M059J (cell line): ENCODE measurements around the gene PAX7. TPM values are rescaled to one million over a fixed set of nuclear protein-coding genes. Genes with fewer than 3 reads are reported as not detected.

ENCODE experiments used
- DNase-seq: peaks from one replicate; pipeline ENCODE4 v3.0.0-alpha.2; 2012; ENCODE audit warnings: low read depth
- total RNA-seq: library from RNA; depleted of rRNA; stranded (reverse); fragments of >200 nt; shearing (Covaris generic); gene quantifications from 2 replicates; pipeline ENCODE4 v1.2.3, GENCODE V29; 2014

Gene PAX7
- total RNA-seq, 1 experiment from 2014 or later, result not detected

- no peak for DNase-seq
Measured at GRCh38 chr1:18640228-18641004, 9.8 kb downstream of the PAX7 start.

GRCh38 chr1:18641005-18641941 is 10.6 kb downstream of the PAX7 start:
- no peak for DNase-seq

GRCh38 chr1:18642278-18643095 is 11.8 kb downstream of the PAX7 start:
- no peak for DNase-seq

GRCh38 chr1:18643154-18644012 is 12.7 kb downstream of the PAX7 start:
- DNase-seq, result peak; percentile 29

GRCh38 chr1:18644013-18644399 is 13.4 kb downstream of the PAX7 start:
- DNase-seq, result no peak

GRCh38 chr1:18644446-18644845 is 13.8 kb downstream of the PAX7 start:
- no peak for DNase-seq

- no peak for DNase-seq
Measured at GRCh38 chr1:18644973-18645746, 14.5 kb downstream of the PAX7 start.

GRCh38 chr1:18645747-18646090 is 15.1 kb downstream of the PAX7 start:
- DNase-seq, result no peak

GRCh38 chr1:18646091-18646785 is 15.6 kb downstream of the PAX7 start:
- no peak for DNase-seq

- no peak for DNase-seq
Measured at GRCh38 chr1:18646786-18647410, 16.3 kb downstream of the PAX7 start.

- no peak for DNase-seq
Measured at GRCh38 chr1:18647681-18648214, 17.1 kb downstream of the PAX7 start.

- DNase-seq, result peak; percentile 80
Measured at GRCh38 chr1:18649693-18650370, 19.2 kb downstream of the PAX7 start.

- no peak for DNase-seq
Measured at GRCh38 chr1:18651713-18652112, 21.1 kb downstream of the PAX7 start.

- DNase-seq, result no peak
Measured at GRCh38 chr1:18652791-18653190, 22.1 kb downstream of the PAX7 start.

GRCh38 chr1:18653367-18653766 is 22.7 kb downstream of the PAX7 start:
- no peak for DNase-seq

GRCh38 chr1:18653916-18654315 is 23.3 kb downstream of the PAX7 start:
- DNase-seq, result no peak

- no peak for DNase-seq
Measured at GRCh38 chr1:18654599-18654998, 24.0 kb downstream of the PAX7 start.

GRCh38 chr1:18657506-18658201 is 27.0 kb downstream of the PAX7 start:
- no peak for DNase-seq
